Smooth muscle cell (in vitro differentiated cells): Measurements from ENCODE around the gene MYL10. TPM values are rescaled to one million over a fixed set of nuclear protein-coding genes. Genes with fewer than 3 reads are reported as not detected.

Experiments
- DNase-seq: peaks from one replicate; lab custom pipeline; 2025; ENCODE audit not compliant: unreplicated experiment; lab: John Stamatoyannopoulos, UW
- H2AFZ ChIP-seq: fragments of 200-600 bp; sonication (generic); 2 replicates; pipeline ENCODE4 v1.6.0; 2016; ENCODE audit warnings: antibody characterized with exemption, low read depth, mild to moderate bottlenecking
- H3F3A ChIP-seq: fragments of 200-600 bp; sonication (generic); 2 replicates; pipeline ENCODE4 v1.6.0; 2017; ENCODE audit warnings: antibody characterized with exemption, low read depth
- H3K27ac ChIP-seq: fragments of 200-600 bp; sonication (generic); 2 replicates; pipeline ENCODE4 v1.5.1; 2016; ENCODE audit warnings: low read depth, mild to moderate bottlenecking
- H3K27me3 ChIP-seq: fragments of 200-600 bp; sonication (generic); 2 replicates; pipeline ENCODE4 v1.6.1; 2016; ENCODE audit warnings: low read depth, mild to moderate bottlenecking
- H3K36me3 ChIP-seq: fragments of 200-600 bp; sonication (generic); 2 replicates; pipeline ENCODE4 v1.5.1; 2016; ENCODE audit warnings: low read depth
- H3K4me1 ChIP-seq: fragments of 200-600 bp; sonication (generic); 2 replicates; pipeline ENCODE4 v1.5.1; 2016; ENCODE audit warnings: low read depth
- H3K4me2 ChIP-seq: fragments of 200-600 bp; sonication (generic); 2 replicates; pipeline ENCODE4 v1.6.0; 2016; ENCODE audit warnings: mild to moderate bottlenecking
- H3K4me3 ChIP-seq: fragments of 200-600 bp; sonication (generic); 2 replicates; pipeline ENCODE4 v1.5.1; 2016; ENCODE audit warnings: mild to moderate bottlenecking
- H3K79me2 ChIP-seq: fragments of 200-600 bp; sonication (generic); 2 replicates; pipeline ENCODE4 v1.6.0; 2016; ENCODE audit warnings: low read depth, mild to moderate bottlenecking
- H3K9ac ChIP-seq: fragments of 200-600 bp; sonication (generic); 2 replicates; pipeline ENCODE4 v1.6.0; 2016; ENCODE audit warnings: low read depth
- H3K9me3 ChIP-seq: fragments of 200-600 bp; sonication (generic); replicated peaks from 2 replicates; pipeline ENCODE4 v1.5.1; 2016; ENCODE audit warnings: low read depth
- H4K20me1 ChIP-seq: fragments of 200-600 bp; sonication (generic); 2 replicates; pipeline ENCODE4 v1.6.0; 2016; ENCODE audit warnings: low read depth
- WGBS: methylation state at CpG from one replicate; pipeline ENCODE4 v1.1.7; 2016; ENCODE audit warnings: low lambda C conversion rate; 5-methylcytosine and 5-hydroxymethylcytosine counted together
- polyA plus RNA-seq: library from polyadenylated mRNA; unstranded; fragments of >200 nt; fragmentation: Nextera tagmentation; extraction: Ambion mirVana; gene quantifications from 2 replicates; pipeline ENCODE4 v1.2.1, GENCODE V29; 2016
- total RNA-seq: library from RNA; depleted of rRNA; stranded (reverse); fragments of >200 nt; gene quantifications from 2 replicates; pipeline ENCODE4 v1.2.3, GENCODE V29; 2014
- TF ChIP-seq, protein P1 (sequence below): fragments of 200-600 bp; sonication (generic); IDR thresholded peaks from 2 replicates; pipeline ENCODE4 v1.5.1; 2017; ENCODE audit warnings: borderline replicate concordance, mild to moderate bottlenecking, antibody characterized with exemption; ENCODE audit not compliant: insufficient read depth, poor library complexity, severe bottlenecking

MYL10 gene
- total and polyA plus RNA-seq, 2 experiments from 2014 or later: 5.3 to 32.7 TPM

- Histone ChIP-seq H2AFZ (no peak overlapping the region), H4K20me1 (no peaks in the 10 kb centered on the region)
- 49% methylated on average over 16 of the region's 16 CpGs for WGBS
These were observed 64.3 kb downstream of the MYL10 start for GRCh38 chr7:101564778-101565211.

GRCh38 chr7:101563943-101564777 is 64.9 kb downstream of the MYL10 start:
- 87% methylated on average over 23 of the region's 23 CpGs for WGBS
- DNase-seq: no peak
- H3K4me1 ChIP-seq: no peaks in the 10 kb centered on the region
- H3K4me2 ChIP-seq: no peak overlapping the region
- no peak overlapping the region for H3K27ac ChIP-seq
- TF ChIP-seq, protein P1, sequence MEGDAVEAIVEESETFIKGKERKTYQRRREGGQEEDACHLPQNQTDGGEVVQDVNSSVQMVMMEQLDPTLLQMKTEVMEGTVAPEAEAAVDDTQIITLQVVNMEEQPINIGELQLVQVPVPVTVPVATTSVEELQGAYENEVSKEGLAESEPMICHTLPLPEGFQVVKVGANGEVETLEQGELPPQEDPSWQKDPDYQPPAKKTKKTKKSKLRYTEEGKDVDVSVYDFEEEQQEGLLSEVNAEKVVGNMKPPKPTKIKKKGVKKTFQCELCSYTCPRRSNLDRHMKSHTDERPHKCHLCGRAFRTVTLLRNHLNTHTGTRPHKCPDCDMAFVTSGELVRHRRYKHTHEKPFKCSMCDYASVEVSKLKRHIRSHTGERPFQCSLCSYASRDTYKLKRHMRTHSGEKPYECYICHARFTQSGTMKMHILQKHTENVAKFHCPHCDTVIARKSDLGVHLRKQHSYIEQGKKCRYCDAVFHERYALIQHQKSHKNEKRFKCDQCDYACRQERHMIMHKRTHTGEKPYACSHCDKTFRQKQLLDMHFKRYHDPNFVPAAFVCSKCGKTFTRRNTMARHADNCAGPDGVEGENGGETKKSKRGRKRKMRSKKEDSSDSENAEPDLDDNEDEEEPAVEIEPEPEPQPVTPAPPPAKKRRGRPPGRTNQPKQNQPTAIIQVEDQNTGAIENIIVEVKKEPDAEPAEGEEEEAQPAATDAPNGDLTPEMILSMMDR: no peak
- H3K9ac ChIP-seq: no peak overlapping the region
- no peaks in the 10 kb centered on the region for H3K27me3 ChIP-seq
- H3K9me3 ChIP-seq: no peaks in the 10 kb centered on the region
- H2AFZ ChIP-seq: no peak overlapping the region
- H3K36me3 ChIP-seq: no peaks in the 10 kb centered on the region
- H3K4me3 ChIP-seq: no peak overlapping the region
- H4K20me1 ChIP-seq: no peaks in the 10 kb centered on the region
- no peaks in the 10 kb centered on the region for H3F3A ChIP-seq
- no peaks in the 10 kb centered on the region for H3K79me2 ChIP-seq

More at GRCh38 chr7:101564778-101565211, 64.3 kb downstream of the MYL10 start:
- no peak overlapping the region for H3K27ac ChIP-seq
- no peaks in the 10 kb centered on the region for H3F3A ChIP-seq
- no peak overlapping the region for H3K4me2 ChIP-seq
- no peaks in the 10 kb centered on the region for H3K27me3 ChIP-seq
- H3K9me3 ChIP-seq: no peaks in the 10 kb centered on the region
- H3K4me1 ChIP-seq: no peaks in the 10 kb centered on the region
- no peak overlapping the region for H3K9ac ChIP-seq
- TF ChIP-seq, protein P1: no peak
- no peaks in the 10 kb centered on the region for H3K36me3 ChIP-seq
- no peaks in the 10 kb centered on the region for H3K79me2 ChIP-seq
- H3K4me3 ChIP-seq: no peak overlapping the region
- DNase-seq: no peak

Other genes with a start within 250 kb of the MYL10 start
- gene CUX1, start 188.3 kb upstream of the MYL10 start, total RNA-seq: 56.3 and 70.1 TPM in 2 replicates
- gene CUX1, start 188.3 kb upstream of the MYL10 start, polyA plus RNA-seq: 67.5 and 78.4 TPM in 2 replicates